Adrenal gland (tissue), 5 donors: ENCODE data around the gene C21orf58.

Experiments used
- POLR2A ChIP-seq, 2 donors: fragments of 450-650 bp; IDR thresholded peaks; one replicate each; pipeline ENCODE4 v1.6.1; 2017; ENCODE audit warnings: antibody characterized with exemption in 2 of 2, mild to moderate bottlenecking in 2 of 2, moderate library complexity in 1 of 2
- TF ChIP-seq, protein P1 (sequence below), 6 experiments: fragments of 450-650 bp in 4 of 6; fragments of 200-600 bp in 2 of 6; sonication (generic) in 1 of 6; IDR thresholded peaks; 1 replicate in 5 of 6; 2 replicates in 1 of 6; pipeline versions ENCODE4 v1.5.1 to v1.8.0; 2016 to 2021; ENCODE audit warnings: antibody characterized with exemption in 6 of 6, mild to moderate bottlenecking in 2 of 6, moderate library complexity in 1 of 6
- donor health status: DM: no; HTN: no; CAD: no.

DNA sequence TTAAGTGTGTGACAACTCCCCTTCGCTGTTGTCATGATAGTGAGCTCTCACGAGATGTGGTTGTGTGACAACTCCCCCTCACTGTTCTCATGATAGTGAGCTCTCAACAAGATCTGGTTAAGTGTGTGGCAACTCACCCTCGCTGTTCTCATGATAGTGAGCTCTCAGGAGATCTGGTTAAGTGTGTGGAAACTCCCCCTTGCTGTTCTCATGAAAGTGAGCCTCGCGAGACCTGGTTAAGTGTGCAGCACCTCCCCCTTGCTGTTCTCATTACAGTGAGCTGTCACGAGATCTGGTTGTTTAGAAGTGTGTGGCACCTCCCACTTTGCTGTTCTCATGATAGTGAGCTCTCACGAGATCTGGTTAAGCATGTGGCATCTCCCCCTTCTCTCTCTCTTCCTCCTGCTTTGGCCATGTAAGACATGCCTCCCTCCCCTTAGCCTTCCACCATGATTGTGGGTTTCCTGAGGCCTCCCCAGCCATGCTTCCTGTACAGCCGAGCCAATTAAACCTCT, 70.0 kb downstream of the C21orf58 start:
- TF ChIP-seq, protein P1, sequence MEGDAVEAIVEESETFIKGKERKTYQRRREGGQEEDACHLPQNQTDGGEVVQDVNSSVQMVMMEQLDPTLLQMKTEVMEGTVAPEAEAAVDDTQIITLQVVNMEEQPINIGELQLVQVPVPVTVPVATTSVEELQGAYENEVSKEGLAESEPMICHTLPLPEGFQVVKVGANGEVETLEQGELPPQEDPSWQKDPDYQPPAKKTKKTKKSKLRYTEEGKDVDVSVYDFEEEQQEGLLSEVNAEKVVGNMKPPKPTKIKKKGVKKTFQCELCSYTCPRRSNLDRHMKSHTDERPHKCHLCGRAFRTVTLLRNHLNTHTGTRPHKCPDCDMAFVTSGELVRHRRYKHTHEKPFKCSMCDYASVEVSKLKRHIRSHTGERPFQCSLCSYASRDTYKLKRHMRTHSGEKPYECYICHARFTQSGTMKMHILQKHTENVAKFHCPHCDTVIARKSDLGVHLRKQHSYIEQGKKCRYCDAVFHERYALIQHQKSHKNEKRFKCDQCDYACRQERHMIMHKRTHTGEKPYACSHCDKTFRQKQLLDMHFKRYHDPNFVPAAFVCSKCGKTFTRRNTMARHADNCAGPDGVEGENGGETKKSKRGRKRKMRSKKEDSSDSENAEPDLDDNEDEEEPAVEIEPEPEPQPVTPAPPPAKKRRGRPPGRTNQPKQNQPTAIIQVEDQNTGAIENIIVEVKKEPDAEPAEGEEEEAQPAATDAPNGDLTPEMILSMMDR (IDR thresholded peaks at IDR 0.05): no peak
- no peak for TF ChIP-seq POLR2A (IDR thresholded peaks at IDR 0.05)
